Activated T-helper 1 cell treated with Interleukin-2 at 50 U/mL for 16 hours (primary cell): ENCODE data around the gene URGCP.

Source experiments
- DNase-seq: peaks from one replicate; pipeline ENCODE4 v3.0.0-alpha.2; 2020; ENCODE audit warnings: low read depth

Gene URGCP, protein sequence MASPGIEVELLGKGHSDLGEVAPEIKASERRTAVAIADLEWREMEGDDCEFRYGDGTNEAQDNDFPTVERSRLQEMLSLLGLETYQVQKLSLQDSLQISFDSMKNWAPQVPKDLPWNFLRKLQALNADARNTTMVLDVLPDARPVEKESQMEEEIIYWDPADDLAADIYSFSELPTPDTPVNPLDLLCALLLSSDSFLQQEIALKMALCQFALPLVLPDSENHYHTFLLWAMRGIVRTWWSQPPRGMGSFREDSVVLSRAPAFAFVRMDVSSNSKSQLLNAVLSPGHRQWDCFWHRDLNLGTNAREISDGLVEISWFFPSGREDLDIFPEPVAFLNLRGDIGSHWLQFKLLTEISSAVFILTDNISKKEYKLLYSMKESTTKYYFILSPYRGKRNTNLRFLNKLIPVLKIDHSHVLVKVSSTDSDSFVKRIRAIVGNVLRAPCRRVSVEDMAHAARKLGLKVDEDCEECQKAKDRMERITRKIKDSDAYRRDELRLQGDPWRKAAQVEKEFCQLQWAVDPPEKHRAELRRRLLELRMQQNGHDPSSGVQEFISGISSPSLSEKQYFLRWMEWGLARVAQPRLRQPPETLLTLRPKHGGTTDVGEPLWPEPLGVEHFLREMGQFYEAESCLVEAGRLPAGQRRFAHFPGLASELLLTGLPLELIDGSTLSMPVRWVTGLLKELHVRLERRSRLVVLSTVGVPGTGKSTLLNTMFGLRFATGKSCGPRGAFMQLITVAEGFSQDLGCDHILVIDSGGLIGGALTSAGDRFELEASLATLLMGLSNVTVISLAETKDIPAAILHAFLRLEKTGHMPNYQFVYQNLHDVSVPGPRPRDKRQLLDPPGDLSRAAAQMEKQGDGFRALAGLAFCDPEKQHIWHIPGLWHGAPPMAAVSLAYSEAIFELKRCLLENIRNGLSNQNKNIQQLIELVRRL

DNA sequence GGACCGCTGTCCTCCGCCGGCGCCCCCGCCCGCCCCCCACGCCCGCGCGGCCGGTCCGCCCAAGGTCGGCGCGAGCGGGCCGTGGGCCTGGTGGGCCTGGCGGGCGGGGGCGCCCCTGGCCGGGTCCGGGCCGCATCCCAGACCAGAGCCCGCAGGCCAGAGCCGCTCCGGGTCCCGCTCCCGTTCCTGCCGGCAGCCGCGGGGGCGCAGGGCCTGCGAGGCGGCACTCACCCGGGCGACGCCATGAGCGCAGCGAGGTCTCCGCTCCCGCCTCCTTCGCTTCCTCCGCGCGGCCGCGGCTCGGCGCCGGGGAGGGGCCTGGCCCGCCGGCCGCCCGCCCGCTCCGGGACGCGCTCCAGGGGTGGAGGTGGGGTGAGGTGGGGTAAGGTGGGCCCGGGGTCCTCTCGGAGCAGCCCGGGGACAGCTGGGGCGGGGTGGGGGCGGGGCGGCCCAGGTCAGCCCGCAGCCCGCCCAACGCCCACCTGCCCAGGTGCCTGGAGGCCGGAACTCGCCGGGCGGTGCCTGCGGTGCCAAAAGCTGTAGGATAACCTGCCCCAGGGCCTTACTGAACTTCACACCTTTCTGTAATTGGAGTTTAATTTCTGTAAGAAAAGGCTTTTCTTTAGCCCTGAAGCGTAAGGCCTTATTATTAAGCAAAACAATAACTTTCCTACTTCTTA is at the start of gene URGCP:
TSS of gene URGCP (minus strand) at position 266 of the 680 bp plus-strand sequence. CDS start at position 245, 21 bp downstream.
- DNase-seq = peak; percentile 51

DNA sequence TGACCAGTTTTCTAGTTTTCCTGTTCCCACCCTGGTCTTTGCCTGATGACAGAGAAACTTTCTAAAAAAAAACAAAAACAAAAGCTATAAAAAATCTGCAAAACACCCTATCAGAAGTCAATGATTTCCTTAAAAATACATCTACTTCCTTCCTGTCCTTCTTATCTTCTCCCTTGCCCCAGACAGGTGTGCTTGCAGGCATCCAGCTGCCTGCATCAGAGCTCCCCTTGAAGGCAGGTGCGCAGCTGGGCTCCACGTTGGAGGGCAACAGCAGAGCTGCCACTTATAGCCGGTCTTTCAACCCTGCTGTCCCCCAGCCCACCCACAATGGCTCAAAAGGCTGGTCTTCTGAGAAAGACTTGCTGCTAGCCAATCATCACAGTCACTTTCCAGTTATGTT is 49.6 kb upstream of the URGCP start:
- DNase-seq = no peak

DNA sequence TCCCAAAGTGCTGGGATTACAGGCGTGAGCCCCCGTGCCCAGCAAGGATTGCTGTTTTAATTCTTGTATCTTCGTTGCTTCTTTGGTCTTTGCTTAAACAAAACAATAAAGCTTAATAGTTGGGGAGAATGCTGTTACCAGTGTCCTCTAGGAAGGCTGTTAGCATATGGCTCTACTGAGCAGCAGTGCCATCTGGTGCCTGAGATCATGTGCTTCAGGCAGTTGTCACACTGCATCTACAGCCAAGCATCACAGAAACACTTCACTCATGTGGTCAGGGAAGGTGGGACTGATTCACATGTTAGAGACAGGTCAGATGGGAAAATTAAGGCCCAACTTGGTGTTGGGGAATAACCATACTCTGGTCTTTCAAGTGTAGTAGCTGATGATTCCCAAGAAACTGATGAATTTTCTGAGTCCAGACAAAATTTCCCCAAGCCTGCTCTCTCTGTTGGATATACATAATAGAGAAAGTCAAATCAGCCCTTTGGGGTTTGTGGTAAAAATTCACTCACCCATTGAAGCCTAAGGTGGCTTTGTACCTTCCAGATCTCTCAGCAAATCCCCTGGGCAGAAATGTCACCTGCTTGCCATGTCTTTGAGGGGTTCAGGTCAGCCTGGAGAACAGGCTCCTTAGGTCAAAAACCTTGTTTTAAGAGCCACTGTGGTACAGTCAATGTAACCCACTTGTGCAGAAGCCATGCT is 48.3 kb upstream of the URGCP start:
- no peak for DNase-seq

DNA sequence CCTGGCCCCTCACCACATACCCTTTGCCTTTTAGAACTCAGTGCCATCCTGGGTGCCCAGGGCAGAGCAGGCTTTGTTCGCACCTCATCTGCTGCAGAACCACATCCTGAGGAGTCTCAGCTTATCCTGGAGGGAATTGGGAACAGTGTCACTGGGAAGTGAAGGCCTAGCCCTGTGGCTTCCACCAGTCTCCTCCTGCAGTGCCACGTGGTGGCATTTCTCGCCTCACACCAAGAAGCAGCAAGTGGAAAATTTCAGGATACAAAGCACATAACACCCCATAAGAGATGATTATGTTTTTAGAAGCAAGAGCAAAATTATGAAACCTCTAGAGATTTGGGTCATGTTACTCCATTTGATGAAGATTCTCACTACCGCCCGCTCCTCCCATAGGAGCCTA is 46.7 kb upstream of the URGCP start:
- DNase-seq = no peak

GRCh38 chr7:43952028-43952427 is 45.6 kb upstream of the URGCP start:
- no peak for DNase-seq

GRCh38 chr7:43944286-43944685 is 37.9 kb upstream of the URGCP start:
- DNase-seq = no peak

DNA sequence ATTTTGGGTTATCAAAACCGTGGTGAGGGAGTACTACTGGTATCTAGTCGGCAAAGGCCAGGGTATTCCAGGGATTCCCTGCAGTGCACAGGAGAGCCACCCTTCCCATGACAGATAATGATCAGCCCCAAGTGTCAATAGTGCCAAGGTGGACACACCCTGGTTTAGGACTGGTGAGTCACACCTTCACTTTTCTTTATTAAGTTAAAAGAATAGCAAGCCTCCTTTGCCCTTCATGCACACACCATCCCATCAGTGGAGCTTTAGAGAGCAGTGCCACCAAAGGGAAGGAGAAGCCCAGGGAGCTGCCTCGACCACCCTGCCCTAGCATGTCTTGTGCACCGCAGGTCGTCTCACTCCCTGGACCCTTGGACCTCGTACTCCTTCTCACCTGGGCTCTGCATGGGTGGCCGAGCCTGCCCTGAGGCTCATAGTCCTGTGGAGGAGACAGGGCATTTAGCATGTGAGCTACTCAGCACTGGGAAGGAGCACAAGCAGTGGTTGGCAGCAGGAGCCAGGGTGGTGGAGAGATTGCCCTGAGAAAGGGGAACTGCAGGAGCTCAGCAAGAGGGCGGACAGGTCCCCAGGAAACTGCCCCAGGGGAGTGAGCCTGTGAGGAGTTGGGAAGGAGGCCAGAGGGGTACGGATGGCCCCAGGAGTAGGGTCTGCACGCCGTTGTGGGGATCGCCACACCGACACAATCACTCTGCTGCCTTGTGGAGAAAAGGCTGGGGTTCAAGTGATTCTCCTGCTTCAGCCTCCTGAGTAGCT is 37.2 kb upstream of the URGCP start:
- DNase-seq = no peak

GRCh38 chr7:43942997-43943396 is 36.6 kb upstream of the URGCP start:
- DNase-seq = no peak

GRCh38 chr7:43942250-43942649 is 35.9 kb upstream of the URGCP start:
- no peak for DNase-seq

DNA sequence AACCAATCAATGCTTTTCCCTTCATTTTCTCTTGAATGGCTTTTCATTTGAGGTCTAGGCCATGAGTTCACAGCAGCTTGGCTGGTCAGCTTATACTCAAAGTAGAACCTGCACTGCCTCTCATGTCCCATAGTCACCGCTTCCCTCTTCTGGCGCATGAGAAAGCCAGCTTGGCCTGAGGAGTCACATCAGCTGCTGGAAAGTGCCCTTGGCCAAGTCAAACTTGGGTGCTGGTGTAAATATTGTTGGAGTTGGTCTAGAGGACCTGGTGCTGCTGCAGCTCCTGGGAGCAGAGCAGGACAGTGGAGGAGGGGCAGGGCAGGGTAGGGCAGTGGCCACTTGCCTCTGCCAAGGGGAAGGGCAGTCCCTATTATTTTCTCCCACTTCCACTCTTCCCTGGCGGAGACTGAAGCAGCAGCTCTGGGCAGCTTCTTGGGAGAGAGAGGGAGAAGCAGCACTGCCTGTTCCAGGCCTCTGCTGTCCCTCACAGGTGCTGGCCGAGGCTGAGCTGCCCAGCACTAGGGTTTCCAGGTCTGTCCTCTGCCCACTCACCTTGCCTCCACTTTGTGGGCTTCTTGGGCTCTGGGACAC is 32.6 kb upstream of the URGCP start:
- DNase-seq = no peak

GRCh38 chr7:43937444-43937843 is 31.0 kb upstream of the URGCP start:
- no peak for DNase-seq

DNA sequence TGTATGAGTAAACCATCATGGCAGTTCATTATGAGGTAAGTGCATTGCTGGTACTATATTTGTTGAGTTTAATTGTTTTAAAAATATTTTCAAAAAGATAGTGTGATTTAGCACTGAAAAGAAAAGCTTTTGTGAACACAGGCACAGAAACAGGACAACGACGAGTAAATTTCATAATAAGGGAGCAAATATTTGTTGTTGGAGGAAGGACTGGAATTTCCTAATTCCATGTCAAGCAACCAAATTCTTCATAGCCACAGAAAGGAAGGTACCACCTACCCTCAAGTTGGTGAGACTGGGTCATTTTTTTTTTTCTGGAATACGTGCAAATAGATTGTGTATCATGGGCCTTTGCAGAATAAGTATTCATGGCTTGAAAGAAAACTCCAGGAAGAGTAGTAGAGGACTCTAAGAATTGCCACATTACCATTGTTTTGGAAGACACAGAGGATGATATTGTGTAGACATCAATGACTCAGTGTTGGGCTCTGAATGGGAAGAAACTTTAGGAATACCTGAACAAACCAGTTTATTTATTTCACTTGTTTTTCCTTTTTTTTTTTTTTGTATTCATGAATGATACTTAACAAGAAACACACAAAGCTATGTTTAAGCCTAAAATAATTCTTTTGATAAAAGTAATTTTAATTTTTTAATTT is 27.6 kb upstream of the URGCP start:
- DNase-seq = no peak

- DNase-seq = no peak
Measured at GRCh38 chr7:43931346-43931745, 24.9 kb upstream of the URGCP start.

DNA sequence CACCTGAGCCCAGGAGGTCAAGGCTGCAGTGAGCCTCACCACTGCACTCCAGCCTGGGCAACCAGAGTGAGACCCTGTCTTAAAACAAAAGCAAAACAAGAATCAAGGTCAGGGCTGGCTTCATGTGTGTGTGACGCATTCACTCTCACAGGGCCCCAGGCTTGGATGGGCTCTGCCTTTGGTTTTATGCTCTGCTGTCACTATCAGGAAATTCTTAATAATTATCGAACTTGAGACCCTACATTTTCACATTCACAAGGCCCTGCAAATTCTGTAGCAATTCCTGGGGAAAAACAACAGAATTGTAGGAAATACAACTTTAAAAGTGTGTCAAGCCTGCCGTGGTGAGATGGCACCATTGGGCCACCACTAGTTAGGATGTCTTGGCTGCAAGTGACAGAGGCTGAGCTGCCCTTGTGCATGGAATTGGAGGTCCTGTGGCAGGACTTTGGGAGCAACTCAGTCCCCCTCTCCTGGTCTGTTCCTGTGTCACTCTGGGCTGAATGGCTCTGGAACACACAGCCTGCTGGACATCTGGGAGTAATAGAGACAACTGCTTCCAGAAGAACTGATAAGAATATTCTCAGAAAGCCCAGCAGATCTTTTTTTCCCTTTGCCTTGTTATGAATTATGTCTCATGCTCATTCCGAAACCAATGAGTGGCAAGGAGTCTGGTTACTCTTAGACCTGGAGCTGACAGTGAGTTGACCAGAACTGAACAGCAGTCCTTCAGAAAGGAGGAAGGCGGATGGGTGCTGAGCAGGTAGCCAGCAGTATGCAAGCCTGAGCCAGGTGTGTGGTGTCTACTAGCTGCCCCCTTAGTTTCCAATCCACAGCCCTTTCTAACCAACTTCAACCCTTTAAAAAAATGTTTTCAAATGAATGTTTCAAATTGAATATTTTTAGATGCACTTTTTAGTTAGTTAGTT is 23.4 kb upstream of the URGCP start:
- no peak for DNase-seq

- no peak for DNase-seq
Measured at GRCh38 chr7:43927810-43928209, 21.4 kb upstream of the URGCP start.

- no peak for DNase-seq
Measured at GRCh38 chr7:43926798-43927123, 20.4 kb upstream of the URGCP start.

DNA sequence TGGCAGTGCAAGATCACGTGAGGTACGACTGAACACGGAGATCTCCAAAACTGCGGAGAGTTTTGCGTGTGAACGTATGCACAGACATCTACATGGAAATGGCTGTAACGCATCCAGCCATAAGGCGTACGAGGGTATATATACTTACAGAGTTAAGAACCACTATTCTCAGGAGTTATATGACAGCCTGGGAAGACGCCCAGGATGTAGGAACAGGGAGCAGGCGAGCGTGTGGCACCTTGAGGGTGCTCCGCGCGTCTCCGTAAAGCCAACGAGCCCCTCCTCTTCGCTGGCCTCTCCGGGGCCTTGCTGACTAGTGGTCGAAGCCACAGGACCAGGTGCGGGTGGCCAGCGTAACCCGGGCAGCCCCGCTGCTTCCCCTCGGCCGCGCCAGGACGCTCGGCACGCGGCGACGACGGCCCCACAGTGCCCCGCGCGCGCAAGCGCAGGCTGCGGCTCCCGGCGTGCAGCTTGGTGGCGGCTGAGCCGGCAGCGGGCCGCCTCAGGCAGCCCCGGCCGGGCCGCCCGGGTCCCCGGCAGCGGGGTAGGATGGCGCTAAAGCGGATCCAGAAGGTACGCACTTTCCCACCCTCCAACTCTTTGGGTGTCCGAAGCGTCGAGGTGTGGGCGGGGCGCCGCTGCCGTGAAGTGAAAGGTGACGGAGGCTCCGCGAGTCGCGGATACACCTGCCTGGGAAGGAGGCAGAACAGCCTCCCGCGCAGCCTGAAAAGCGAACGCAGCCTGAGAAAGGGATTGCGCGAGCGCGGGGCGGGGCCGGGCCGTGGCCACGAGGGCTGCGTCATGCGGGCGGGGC is 19.8 kb upstream of the URGCP start, which contains the start of gene UBE2D4:
TSS of gene UBE2D4 (plus strand) at position 453 of the 814 bp plus-strand sequence. CDS start at position 550, 97 bp downstream.
- DNase-seq = peak; percentile 83

- no peak for DNase-seq
Measured at GRCh38 chr7:43922726-43923125, 16.3 kb upstream of the URGCP start.
